Measurements from ENCODE around the gene SIN3A. TPM values are rescaled to one million over a fixed set of nuclear protein-coding genes. Genes with fewer than 3 reads are reported as not detected.

The SIN3A gene
- total and polyA plus RNA-seq, 4 donors, result 6.8 to 21.9 (median 13.3) TPM

GRCh38 chr15:75369897-75370581 is 81.5 kb downstream of the SIN3A start:
- Histone ChIP-seq H3K9me3 (ENCODE audit: control insufficient read depth in 4 of 4, low read length in 3 of 4) (no peaks in the 10 kb centered on the region), H3K36me3 (ENCODE audit: control insufficient read depth in 4 of 4, insufficient read depth in 3 of 4, low read depth in 1 of 4, low read length in 3 of 4) (peaks cover 6 to 42% (median 30%) of the 10 kb centered on the region in 4 donors), H3K9ac (ENCODE audit: low read depth in 1 of 2, low read length in 2 of 2) (no peak overlapping the region), H3K4me1 (ENCODE audit: control insufficient read depth in 4 of 4, insufficient read depth in 4 of 4, low read length in 3 of 4) (peaks cover 1 to 22% (median 20%) of the 10 kb centered on the region in 4 donors), H3K4me3 (ENCODE audit: low read depth in 1 of 3, low read length in 3 of 3) (no peak overlapping the region), H3K27ac (ENCODE audit: low read depth in 1 of 2, low read length in 2 of 2) (peak overlapping the region; percentile 98 to 99), H3K27me3 (ENCODE audit: control insufficient read depth in 4 of 4, insufficient read depth in 4 of 4, low read length in 3 of 4) (no peaks in the 10 kb centered on the region)
- no peak for DNase-seq (ENCODE audit: low spot score)
- no peak for TF ChIP-seq NR2F2 (IDR thresholded peaks at IDR 0.05)
- no peak for TF ChIP-seq ATF3 (IDR thresholded peaks at IDR 0.05)
- TF ChIP-seq RXRA (IDR thresholded peaks at IDR 0.05), result peak in 1 of 2 donors; percentile 33
- peak; percentile 65 to 72 for TF ChIP-seq HNF4A (conservative IDR thresholded peaks at IDR 0.05)
- no peak for TF ChIP-seq HNF4G (IDR thresholded peaks at IDR 0.05)
- TF ChIP-seq JUND (IDR thresholded peaks at IDR 0.05), result no peak
- no peak for TF ChIP-seq EGR1 (IDR thresholded peaks at IDR 0.05; ENCODE audit: low read depth in 2 of 2)
- no peak for TF ChIP-seq CTCF (IDR thresholded peaks at IDR 0.05; ENCODE audit: low read depth, low read length, missing input control)
- peak in 1 of 2 donors; percentile 19 for TF ChIP-seq GABPA (IDR thresholded peaks at IDR 0.05 in 1 of 2, conservative IDR thresholded peaks at IDR 0.05 in 1 of 2)
- TF ChIP-seq YY1 (IDR thresholded peaks at IDR 0.05), result peak; percentile 69
- TF ChIP-seq SP1 (IDR thresholded peaks at IDR 0.05), result peak; percentile 31
- TF ChIP-seq FOXA1 (IDR thresholded peaks at IDR 0.05), result no peak
- TF ChIP-seq REST (IDR thresholded peaks at IDR 0.05), result no peak
- no peak for TF ChIP-seq MAX (IDR thresholded peaks at IDR 0.05)
- TF ChIP-seq FOXA2 (IDR thresholded peaks at IDR 0.05), result peak; percentile 16
- TF ChIP-seq TAF1 (conservative IDR thresholded peaks at IDR 0.05), result no peak
- TF ChIP-seq ZBTB33 (IDR thresholded peaks at IDR 0.05), result no peak
- no peak for TF ChIP-seq RAD21 (IDR thresholded peaks at IDR 0.05)
- WGBS, result 60% methylated on average over 7 of the region's 7 CpGs
